Subcutaneous adipose tissue (tissue), 4 donors: ENCODE data around the gene EXOSC2. TPM values are rescaled to one million over a fixed set of nuclear protein-coding genes. Genes with fewer than 3 reads are reported as not detected.

Source experiments
- small RNA-seq: library from RNA; depleted of rRNA; stranded (forward); fragments of <200 nt; gene quantifications from one replicate; pipeline ENCODE3, GENCODE V24; 2016
- total RNA-seq, 4 donors: library from RNA; depleted of rRNA; stranded (reverse); fragments of >200 nt; gene quantifications; one replicate each; pipeline ENCODE4 v1.1.0, GENCODE V29; 2016
- TF ChIP-seq, protein P1 (sequence below): fragments of 450-650 bp; IDR thresholded peaks from one replicate; pipeline ENCODE4 v1.5.1; 2016; ENCODE audit warnings: low read depth, mild to moderate bottlenecking, control low read depth, antibody characterized with exemption, moderate library complexity

Gene EXOSC2
- total RNA-seq, 4 donors from 2014 or later: 12.2 to 18.8 (median 14.9) TPM

DNA sequence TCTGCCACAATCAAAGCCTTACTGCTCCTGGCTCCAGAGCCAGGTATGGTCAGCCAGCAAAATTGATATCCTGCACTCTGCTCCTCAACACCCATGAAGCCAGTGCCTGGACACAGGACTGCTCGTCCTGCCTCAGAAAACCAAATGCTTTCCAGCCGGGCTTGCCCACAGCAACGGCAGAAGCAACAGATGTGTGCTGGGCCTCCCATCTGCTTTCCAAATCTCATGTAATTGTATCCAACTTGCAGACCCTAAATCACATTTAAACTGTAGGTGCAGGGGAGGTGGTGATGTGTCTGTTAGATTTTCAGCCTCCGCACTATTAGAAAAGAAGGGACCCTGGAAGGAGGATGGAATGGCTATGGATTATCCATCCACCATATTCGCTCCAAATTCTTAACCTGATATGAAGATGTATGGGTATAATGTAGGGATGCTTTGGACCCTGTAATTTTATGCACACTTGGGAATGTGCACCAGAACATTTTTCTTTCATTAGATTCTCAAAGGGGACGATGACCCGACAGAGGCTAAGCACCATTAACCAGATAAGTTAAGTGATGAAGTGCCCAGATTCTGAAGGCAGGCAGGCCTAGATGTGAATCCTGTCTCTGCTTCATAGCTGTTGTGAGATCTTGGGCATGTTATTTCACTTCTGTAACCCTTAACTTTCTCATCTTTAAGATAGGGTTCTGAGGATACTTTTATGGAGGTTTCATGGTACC lies 58.2 kb downstream of the EXOSC2 start:
- TF ChIP-seq, protein P1, sequence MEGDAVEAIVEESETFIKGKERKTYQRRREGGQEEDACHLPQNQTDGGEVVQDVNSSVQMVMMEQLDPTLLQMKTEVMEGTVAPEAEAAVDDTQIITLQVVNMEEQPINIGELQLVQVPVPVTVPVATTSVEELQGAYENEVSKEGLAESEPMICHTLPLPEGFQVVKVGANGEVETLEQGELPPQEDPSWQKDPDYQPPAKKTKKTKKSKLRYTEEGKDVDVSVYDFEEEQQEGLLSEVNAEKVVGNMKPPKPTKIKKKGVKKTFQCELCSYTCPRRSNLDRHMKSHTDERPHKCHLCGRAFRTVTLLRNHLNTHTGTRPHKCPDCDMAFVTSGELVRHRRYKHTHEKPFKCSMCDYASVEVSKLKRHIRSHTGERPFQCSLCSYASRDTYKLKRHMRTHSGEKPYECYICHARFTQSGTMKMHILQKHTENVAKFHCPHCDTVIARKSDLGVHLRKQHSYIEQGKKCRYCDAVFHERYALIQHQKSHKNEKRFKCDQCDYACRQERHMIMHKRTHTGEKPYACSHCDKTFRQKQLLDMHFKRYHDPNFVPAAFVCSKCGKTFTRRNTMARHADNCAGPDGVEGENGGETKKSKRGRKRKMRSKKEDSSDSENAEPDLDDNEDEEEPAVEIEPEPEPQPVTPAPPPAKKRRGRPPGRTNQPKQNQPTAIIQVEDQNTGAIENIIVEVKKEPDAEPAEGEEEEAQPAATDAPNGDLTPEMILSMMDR: no peak

Small RNA genes within 50 kb of the gene (small RNA-seq; reads per million reads assigned to genes)
- not detected for gene AL359092.1

Other genes with a start within 250 kb of the EXOSC2 start
- 100 to 1,000 TPM; 302 to 485 (median 393) TPM for gene ASS1, start 248.8 kb upstream of the EXOSC2 start, total RNA-seq
- gene FUBP3, start 114.2 kb upstream of the EXOSC2 start, total RNA-seq: 10 to 100 TPM; 29.9 to 39.9 (median 37.9) TPM
- not detected for gene PRDM12, start 29.2 kb upstream of the EXOSC2 start, total RNA-seq
- gene ABL1, start 141.5 kb downstream of the EXOSC2 start, total RNA-seq: 10 to 100 TPM; 37.2 to 61.8 (median 56.2) TPM
- not detected for gene QRFP, start 203.0 kb downstream of the EXOSC2 start, total RNA-seq
- gene FIBCD1, start 245.5 kb downstream of the EXOSC2 start, total RNA-seq: 1 to 10 TPM in 1 of 4 donors, not detected in 3; 4.2 TPM